ENCODE results near the gene TMEM41B. TPM values are rescaled to one million over a fixed set of nuclear protein-coding genes. Genes with fewer than 3 reads are reported as not detected.

The TMEM41B gene
- total and polyA plus RNA-seq, 7 donors, result 5.7 to 62.6 (median 14.3) TPM

DNA sequence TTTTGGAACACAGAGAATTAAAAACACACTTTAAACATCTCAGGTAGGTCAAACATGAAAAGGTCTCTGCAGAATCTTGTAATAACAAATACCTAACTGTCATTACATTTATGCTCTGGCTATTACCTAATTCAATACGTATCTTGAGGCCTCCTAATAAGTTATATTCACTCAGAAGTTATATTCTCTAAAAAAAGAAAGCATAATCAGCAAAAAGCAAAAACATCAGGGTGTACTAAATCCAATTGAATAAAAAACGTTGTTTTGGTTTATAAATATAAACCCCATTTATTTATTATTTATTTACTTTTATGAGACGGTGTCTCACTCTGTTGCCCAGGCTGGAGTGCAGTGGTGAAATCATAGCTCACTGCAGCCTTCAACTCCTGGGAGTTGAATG lies 10.2 kb downstream of the TMEM41B start:
- 86 to 92% (median 88%) methylated on average over 3 of the region's 3 CpGs for WGBS, 3 donors
- H3K36me3 ChIP-seq (ENCODE audit: insufficient read depth in 1 of 2, low read depth in 1 of 2), result peaks cover 0 to 5% of the 10 kb centered on the region in 2 donors
- no peaks in the 10 kb centered on the region for H3K27me3 ChIP-seq (ENCODE audit: insufficient read depth in 3 of 3, low read length in 2 of 3)
- no peak for DNase-seq
- H3K27ac ChIP-seq, result no peak overlapping the region
- TF ChIP-seq, protein P1, sequence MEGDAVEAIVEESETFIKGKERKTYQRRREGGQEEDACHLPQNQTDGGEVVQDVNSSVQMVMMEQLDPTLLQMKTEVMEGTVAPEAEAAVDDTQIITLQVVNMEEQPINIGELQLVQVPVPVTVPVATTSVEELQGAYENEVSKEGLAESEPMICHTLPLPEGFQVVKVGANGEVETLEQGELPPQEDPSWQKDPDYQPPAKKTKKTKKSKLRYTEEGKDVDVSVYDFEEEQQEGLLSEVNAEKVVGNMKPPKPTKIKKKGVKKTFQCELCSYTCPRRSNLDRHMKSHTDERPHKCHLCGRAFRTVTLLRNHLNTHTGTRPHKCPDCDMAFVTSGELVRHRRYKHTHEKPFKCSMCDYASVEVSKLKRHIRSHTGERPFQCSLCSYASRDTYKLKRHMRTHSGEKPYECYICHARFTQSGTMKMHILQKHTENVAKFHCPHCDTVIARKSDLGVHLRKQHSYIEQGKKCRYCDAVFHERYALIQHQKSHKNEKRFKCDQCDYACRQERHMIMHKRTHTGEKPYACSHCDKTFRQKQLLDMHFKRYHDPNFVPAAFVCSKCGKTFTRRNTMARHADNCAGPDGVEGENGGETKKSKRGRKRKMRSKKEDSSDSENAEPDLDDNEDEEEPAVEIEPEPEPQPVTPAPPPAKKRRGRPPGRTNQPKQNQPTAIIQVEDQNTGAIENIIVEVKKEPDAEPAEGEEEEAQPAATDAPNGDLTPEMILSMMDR (IDR thresholded peaks at IDR 0.05), result no peak
- H3K4me1 ChIP-seq, result peaks cover 2% of the 10 kb centered on the region
- no peaks in the 10 kb centered on the region for H3K9me3 ChIP-seq
- no peak for ATAC-seq
- intact Hi-C loops (cut with DNase I), result no loop called here
- no peak overlapping the region for H3K4me3 ChIP-seq

DNA sequence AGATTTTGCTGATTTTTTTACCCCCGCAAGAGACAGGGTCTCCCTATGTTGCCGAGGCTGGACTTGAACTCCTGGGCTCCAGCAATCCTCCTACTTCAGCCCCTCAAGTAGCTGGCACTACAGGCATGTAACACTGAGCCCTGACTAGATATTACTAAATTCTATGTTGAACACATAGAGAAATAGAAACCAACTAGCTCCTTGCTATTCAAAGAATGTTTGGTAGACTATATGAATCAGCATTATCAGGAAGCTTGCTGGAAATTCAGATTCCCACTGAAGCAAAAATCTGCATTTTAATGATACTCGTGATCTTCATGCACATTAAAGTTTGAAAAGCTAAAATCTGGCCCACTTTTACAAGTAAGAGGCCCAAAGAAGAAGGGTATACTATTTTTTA lies 11.9 kb downstream of the TMEM41B start:
- Histone ChIP-seq H3K9me3 (no peaks in the 10 kb centered on the region), H3K4me3 (no peak overlapping the region), H3K27me3 (ENCODE audit: insufficient read depth in 3 of 3, low read length in 2 of 3) (no peaks in the 10 kb centered on the region), H3K27ac (no peak overlapping the region), H3K36me3 (ENCODE audit: insufficient read depth in 1 of 2, low read depth in 1 of 2) (peaks cover 0 to 17% of the 10 kb centered on the region in 2 donors), H3K4me1 (no peaks in the 10 kb centered on the region)
- 81 to 93% (median 92%) methylated on average over 3 of the region's 3 CpGs for WGBS, 3 donors
- DNase-seq (no peak), ATAC-seq (no peak)
- TF ChIP-seq, protein P1 (IDR thresholded peaks at IDR 0.05), result no peak
- intact Hi-C loops (cut with DNase I), result no loop called here

DNA sequence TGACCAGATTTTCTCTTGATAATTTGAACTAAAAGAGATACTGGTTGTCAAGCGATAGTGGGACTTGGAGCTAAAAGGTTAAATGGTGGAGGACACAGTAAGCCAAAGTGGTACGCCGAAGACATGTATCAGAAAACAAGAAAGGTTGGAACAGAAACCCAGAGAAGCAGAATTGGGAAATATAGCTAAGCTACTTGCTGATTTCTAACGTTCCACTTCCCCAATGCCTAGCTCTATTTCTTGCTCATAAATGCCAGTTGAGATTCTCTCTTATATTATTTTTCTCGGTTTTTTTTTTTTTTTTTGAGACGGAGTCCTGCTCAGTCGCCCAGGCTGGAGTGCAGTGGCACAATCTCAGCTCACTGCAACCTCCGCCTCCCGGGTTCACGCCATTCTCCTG lies 12.7 kb downstream of the TMEM41B start:
- TF ChIP-seq, protein P1 (IDR thresholded peaks at IDR 0.05), result no peak
- no peaks in the 10 kb centered on the region for H3K27me3 ChIP-seq (ENCODE audit: insufficient read depth in 3 of 3, low read length in 2 of 3)
- H3K27ac ChIP-seq, result no peak overlapping the region
- H3K9me3 ChIP-seq, result no peaks in the 10 kb centered on the region
- 89 to 92% (median 91%) methylated on average over 10 of the region's 10 CpGs for WGBS, 3 donors
- intact Hi-C loops (cut with DNase I), result no loop called here
- DNase-seq, result no peak
- peaks cover 0 to 23% of the 10 kb centered on the region in 2 donors for H3K36me3 ChIP-seq (ENCODE audit: insufficient read depth in 1 of 2, low read depth in 1 of 2)
- H3K4me3 ChIP-seq, result no peak overlapping the region
- no peak for ATAC-seq
- no peaks in the 10 kb centered on the region for H3K4me1 ChIP-seq

DNA sequence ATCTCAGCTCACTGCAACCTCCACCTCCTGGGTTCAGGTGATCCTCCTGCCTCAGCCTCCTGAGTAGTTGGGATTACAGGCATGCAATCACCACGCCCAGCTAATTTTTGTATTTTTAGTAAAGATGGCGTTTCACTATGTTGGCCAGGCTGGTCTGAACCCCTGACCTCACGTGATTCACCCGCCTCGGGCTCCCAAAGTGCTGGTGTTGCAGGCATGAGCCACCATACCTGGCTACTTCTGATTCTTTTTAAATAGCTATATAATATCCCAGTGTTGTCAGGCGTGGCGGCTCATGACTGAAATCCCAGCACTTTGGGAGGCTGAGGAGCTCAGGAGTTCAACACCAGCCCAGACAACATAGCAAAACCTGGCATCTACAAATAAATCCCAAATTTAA lies 20.7 kb downstream of the TMEM41B start:
- H3K9me3 ChIP-seq, result no peaks in the 10 kb centered on the region
- no peak overlapping the region for H3K27ac ChIP-seq
- ATAC-seq (no peak), DNase-seq (no peak)
- TF ChIP-seq, protein P1 (IDR thresholded peaks at IDR 0.05), result no peak
- no peak overlapping the region for H3K4me3 ChIP-seq
- WGBS, 3 donors, result 97 to 99% (median 98%) methylated on average over 7 of the region's 7 CpGs
- H3K27me3 ChIP-seq (ENCODE audit: insufficient read depth in 3 of 3, low read length in 2 of 3), result no peaks in the 10 kb centered on the region
- H3K36me3 ChIP-seq (ENCODE audit: insufficient read depth in 1 of 2, low read depth in 1 of 2), result peaks cover 2 to 43% of the 10 kb centered on the region in 2 donors
- intact Hi-C loops (cut with DNase I), result no loop called here
- no peaks in the 10 kb centered on the region for H3K4me1 ChIP-seq

DNA sequence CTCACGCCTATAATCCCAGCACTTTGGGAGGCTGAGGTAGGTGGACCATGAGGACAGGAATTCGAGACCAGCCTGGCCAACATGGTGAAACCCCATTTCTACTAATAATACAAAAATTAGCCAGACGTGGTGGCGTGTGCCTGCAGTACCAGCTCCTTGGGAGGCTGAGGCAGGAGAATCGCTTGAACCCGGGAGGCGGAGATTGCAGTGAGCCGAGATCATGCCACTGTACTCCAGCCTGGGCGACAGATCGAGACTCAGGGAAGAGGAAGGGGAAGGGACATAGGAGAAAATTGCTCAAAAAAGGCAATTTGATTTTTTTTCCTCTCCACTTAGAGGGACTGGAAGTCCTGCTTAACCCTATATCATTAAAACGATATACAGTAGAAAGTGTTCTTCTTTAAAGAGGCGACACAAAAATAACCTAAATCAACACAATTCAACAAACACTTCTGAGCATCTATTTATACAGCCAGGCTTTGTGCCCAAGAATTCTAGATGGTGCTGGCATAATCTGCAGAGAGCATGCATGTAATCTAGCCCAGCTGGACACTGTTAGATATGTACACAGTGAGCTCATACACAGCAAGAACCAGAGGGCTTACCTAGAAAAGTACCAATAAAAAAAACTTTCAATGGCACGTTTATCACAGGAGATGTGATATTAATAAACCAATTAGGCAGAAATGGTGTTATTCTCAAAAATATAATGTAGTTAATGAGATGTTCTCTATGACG lies 28.4 kb downstream of the TMEM41B start:
- intact Hi-C loops (cut with DNase I), result no loop called here
- H3K9me3 ChIP-seq, result no peaks in the 10 kb centered on the region
- no peaks in the 10 kb centered on the region for H3K4me1 ChIP-seq
- TF ChIP-seq, protein P1 (IDR thresholded peaks at IDR 0.05), result no peak
- no peak for ATAC-seq
- peaks cover 2 to 41% of the 10 kb centered on the region in 2 donors for H3K36me3 ChIP-seq (ENCODE audit: insufficient read depth in 1 of 2, low read depth in 1 of 2)
- 83 to 88% (median 84%) methylated on average over 14 of the region's 14 CpGs for WGBS, 3 donors
- H3K27me3 ChIP-seq (ENCODE audit: insufficient read depth in 3 of 3, low read length in 2 of 3), result no peaks in the 10 kb centered on the region
- no peak overlapping the region for H3K4me3 ChIP-seq
- H3K27ac ChIP-seq, result no peak overlapping the region
- DNase-seq, result no peak

All from psoas muscle (tissue), 8 donors.